ENCODE results near the gene UBA1.

The UBA1 gene

GRCh38 chrX:47193475-47194193 is at the start of gene UBA1:
TSS of gene UBA1 (plus strand) at chrX:47193829. CDS start at chrX:47198803, 4,974 bp downstream.
- Histone ChIP-seq H3K4me2 (peak within 1 kb of the TSS; percentile 94), H3K27me3 (no peaks in the 10 kb centered on the region), H3K9ac (peak within 1 kb of the TSS; percentile 98), H3K36me3 (peaks cover 30% of the 10 kb centered on the region), H3K27ac (peak within 1 kb of the TSS; percentile 98), H3K9me3 (no peaks in the 10 kb centered on the region), H4K20me1 (peaks cover 44% of the 10 kb centered on the region), H3K4me1 (peaks cover 49% of the 10 kb centered on the region), H3K4me3 (peak within 1 kb of the TSS; percentile 90)
- TF ChIP-seq Cebpa-rat (IDR thresholded peaks at IDR 0.05) = no peak

GRCh38 chrX:47143894-47144625 is 49.6 kb upstream of the UBA1 start:
- H3K27me3 ChIP-seq = 0 out of 2 replicates have a peak, but pooled peaks cover 7% of the 10 kb centered on the region
- peak overlapping the region; percentile 68 for H3K4me2 ChIP-seq
- peaks cover 42% of the 10 kb centered on the region for H4K20me1 ChIP-seq
- H3K9me3 ChIP-seq = peaks cover 19% of the 10 kb centered on the region
- peak overlapping the region; percentile 73 for H3K4me3 ChIP-seq
- H3K27ac ChIP-seq = peak overlapping the region; percentile 86
- no peak for TF ChIP-seq Cebpa-rat (IDR thresholded peaks at IDR 0.05)
- peak overlapping the region; percentile 87 for H3K9ac ChIP-seq
- peaks cover 21% of the 10 kb centered on the region for H3K4me1 ChIP-seq
- peaks cover 41% of the 10 kb centered on the region for H3K36me3 ChIP-seq

- peak within 1 kb of the TSS; percentile 86 for H3K27ac ChIP-seq
- H3K27me3 ChIP-seq = 0 out of 2 replicates have a peak, but pooled peaks cover 7% of the 10 kb centered on the region
- peak within 1 kb of the TSS; percentile 73 for H3K4me3 ChIP-seq
- H3K9me3 ChIP-seq = peaks cover 24% of the 10 kb centered on the region
- peaks cover 48% of the 10 kb centered on the region for H4K20me1 ChIP-seq
- H3K4me1 ChIP-seq = peaks cover 21% of the 10 kb centered on the region
- peak within 1 kb of the TSS; percentile 87 for H3K9ac ChIP-seq
- H3K36me3 ChIP-seq = peaks cover 46% of the 10 kb centered on the region
- peak; percentile 69; the same call in 1 of the 2 replicates for TF ChIP-seq Cebpa-rat (IDR thresholded peaks at IDR 0.05)
- peak within 1 kb of the TSS; percentile 72 for H3K4me2 ChIP-seq
These were observed 48.8 kb upstream of the UBA1 start, which contains the start of the genes NDUFB11 and RBM10 for GRCh38 chrX:47144626-47145394. TSS of gene NDUFB11 (minus strand) at chrX:47144702. CDS start at chrX:47144679, 23 bp downstream. TSS of gene RBM10 (plus strand) at chrX:47145221. CDS start at chrX:47147482, 2,261 bp downstream.

- peaks cover 53% of the 10 kb centered on the region for H4K20me1 ChIP-seq
- peak overlapping the region; percentile 87 for H3K9ac ChIP-seq
- H3K4me1 ChIP-seq = peaks cover 21% of the 10 kb centered on the region
- peaks cover 46% of the 10 kb centered on the region for H3K36me3 ChIP-seq
- peak overlapping the region; percentile 73 for H3K4me3 ChIP-seq
- peaks cover 29% of the 10 kb centered on the region for H3K9me3 ChIP-seq
- peak overlapping the region; percentile 72 for H3K4me2 ChIP-seq
- no peak for TF ChIP-seq Cebpa-rat (IDR thresholded peaks at IDR 0.05)
- 0 out of 2 replicates have a peak, but pooled peaks cover 7% of the 10 kb centered on the region for H3K27me3 ChIP-seq
- H3K27ac ChIP-seq = peak overlapping the region; percentile 86
These were observed 48.1 kb upstream of the UBA1 start for GRCh38 chrX:47145395-47146120.

DNA sequence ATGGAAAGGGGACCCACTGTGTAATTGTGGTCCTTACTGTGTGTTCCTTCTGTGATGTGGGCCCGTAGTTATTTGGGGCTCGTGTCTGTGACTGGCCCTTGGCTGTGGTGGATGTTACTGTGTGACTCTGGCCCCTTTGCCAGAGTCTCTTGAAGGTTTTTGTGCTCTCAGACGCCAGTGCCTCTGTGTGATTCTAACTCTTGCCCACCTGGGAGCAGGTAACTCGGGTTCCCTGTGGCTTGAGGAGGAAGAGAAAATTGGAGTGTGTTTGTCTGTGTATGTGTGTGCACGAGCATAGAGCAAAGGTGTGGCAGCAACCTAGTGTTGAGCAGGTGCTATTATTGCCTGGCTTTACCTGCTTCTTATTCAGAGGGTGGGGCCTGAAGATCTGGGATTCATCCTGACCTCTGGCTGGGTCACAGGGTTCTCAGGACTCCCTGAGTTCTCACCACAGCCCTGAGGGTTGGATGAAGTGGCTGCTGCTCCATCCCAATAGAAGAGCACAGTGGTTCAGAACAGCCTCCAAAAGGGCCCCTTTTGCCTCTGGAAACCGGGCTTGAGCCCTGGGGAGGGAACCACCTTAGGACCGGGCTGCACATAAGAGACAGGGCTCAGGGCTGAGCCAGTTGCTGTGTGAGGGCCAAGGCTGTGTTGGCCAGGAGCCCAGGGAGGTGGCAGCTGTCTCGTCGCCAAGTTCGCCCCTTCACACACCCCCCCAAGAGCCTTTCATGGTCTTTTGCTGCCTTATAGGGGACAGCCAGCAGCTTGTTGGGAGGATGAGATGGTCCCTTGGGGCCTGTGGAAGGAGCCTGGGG is 47.3 kb upstream of the UBA1 start:
- H3K9me3 ChIP-seq = peaks cover 29% of the 10 kb centered on the region
- peaks cover 44% of the 10 kb centered on the region for H3K36me3 ChIP-seq
- H3K9ac ChIP-seq = peak overlapping the region; percentile 87
- H3K27ac ChIP-seq = peak overlapping the region; percentile 86; the same call in 1 of the 2 replicates
- peak overlapping the region; percentile 73 for H3K4me3 ChIP-seq
- 0 out of 2 replicates have a peak, but pooled peaks cover 4% of the 10 kb centered on the region for H3K27me3 ChIP-seq
- peaks cover 21% of the 10 kb centered on the region for H3K4me1 ChIP-seq
- peaks cover 56% of the 10 kb centered on the region for H4K20me1 ChIP-seq
- H3K4me2 ChIP-seq = peak overlapping the region; percentile 72
- no peak for TF ChIP-seq Cebpa-rat (IDR thresholded peaks at IDR 0.05)

DNA sequence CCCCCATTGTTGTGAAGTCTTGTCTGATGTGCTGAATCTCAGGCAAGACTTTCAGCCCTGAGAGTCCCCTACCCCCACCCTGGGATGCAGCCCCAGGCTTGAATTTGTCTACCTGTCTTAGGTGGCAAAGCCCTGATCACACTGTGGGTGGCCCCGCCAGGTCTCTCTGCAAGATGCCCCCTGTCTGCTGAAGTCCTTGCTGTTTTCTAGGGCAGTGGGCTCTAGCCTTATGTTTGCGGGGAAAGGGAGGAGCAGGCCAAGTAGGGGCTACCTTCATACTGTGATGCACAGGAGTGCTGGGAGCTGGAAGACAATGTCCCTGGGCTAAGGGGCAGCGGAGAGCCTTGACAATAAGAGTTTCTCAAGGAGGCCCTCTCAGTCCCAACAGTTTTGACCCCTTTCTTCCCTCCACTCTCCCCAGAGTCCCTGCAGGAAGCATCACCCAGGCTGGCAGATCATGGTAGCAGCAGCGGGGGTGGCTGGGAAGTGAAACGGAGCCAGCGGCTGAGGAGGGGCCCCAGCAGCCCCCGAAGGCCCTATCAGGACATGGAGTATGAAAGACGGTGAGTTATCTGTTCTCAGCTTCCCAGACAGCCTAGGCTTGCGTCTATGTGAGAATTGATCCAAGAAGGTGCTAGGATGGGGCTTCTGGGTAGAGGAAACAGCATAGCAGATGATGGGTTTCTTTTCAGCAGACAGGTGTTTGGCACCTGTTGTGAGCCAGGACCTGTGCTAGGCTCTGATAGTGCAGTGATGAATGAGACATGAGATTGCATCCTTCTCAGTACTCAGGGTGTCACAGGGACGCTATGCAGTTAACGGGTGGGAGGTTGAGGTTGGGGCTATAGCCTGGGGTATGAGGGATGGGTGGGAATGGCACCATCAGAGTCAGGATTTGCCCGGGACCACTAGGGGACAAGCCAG is 46.4 kb upstream of the UBA1 start:
- no peak for TF ChIP-seq Cebpa-rat (IDR thresholded peaks at IDR 0.05)
- peak overlapping the region; percentile 72 for H3K4me2 ChIP-seq
- H3K36me3 ChIP-seq = peaks cover 45% of the 10 kb centered on the region
- H4K20me1 ChIP-seq = peaks cover 63% of the 10 kb centered on the region
- H3K4me1 ChIP-seq = peaks cover 29% of the 10 kb centered on the region
- H3K9ac ChIP-seq = peak overlapping the region; percentile 87; the same call in 1 of the 2 replicates
- no peak overlapping the region for H3K27ac ChIP-seq
- peaks cover 29% of the 10 kb centered on the region for H3K9me3 ChIP-seq
- H3K27me3 ChIP-seq = 0 out of 2 replicates have a peak, but pooled peaks cover 4% of the 10 kb centered on the region
- H3K4me3 ChIP-seq = peak overlapping the region; percentile 73

DNA sequence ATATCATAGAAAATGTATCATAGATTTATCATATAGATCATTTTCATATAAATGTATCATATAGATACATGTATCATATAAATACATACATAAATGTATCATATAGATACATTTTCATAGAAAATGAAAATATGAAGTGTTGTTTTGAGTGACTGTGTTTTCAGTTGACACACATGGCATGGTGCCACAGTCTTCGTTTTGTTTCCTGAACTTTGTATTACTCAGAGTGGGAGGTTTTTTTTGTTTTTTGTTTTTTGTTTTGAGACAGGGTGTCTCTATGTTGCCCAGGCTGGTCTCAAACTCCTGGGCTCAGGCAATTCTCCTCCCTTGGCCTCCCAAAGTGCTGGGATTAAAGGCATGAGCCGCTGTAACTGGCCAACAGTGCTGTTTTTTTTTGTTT is 44.7 kb upstream of the UBA1 start:
- H3K9me3 ChIP-seq = peaks cover 29% of the 10 kb centered on the region
- no peak overlapping the region for H3K4me3 ChIP-seq
- H3K4me1 ChIP-seq = peaks cover 23% of the 10 kb centered on the region
- no peak overlapping the region for H3K9ac ChIP-seq
- TF ChIP-seq Cebpa-rat (IDR thresholded peaks at IDR 0.05) = no peak
- H4K20me1 ChIP-seq = peaks cover 70% of the 10 kb centered on the region
- H3K27ac ChIP-seq = no peak overlapping the region
- H3K4me2 ChIP-seq = no peak overlapping the region
- H3K36me3 ChIP-seq = peaks cover 52% of the 10 kb centered on the region
- 0 out of 2 replicates have a peak, but pooled peaks cover 4% of the 10 kb centered on the region for H3K27me3 ChIP-seq
